NCI-H1048 (cell line): Measurements from ENCODE around the gene ZNF354B.
A peak's percentile ranks its signal among the peaks of the same experiment; 100 is the strongest.
"Not testable (repeated sequence)": the region's sequence is repeated elsewhere in the genome, so short reads cannot be mapped to it uniquely, and the experiment has no call there.

Source experiments
- DNase-seq: peaks from one replicate; lab custom pipeline; 2025; lab: John Stamatoyannopoulos, UW

ZNF354B gene

DNA sequence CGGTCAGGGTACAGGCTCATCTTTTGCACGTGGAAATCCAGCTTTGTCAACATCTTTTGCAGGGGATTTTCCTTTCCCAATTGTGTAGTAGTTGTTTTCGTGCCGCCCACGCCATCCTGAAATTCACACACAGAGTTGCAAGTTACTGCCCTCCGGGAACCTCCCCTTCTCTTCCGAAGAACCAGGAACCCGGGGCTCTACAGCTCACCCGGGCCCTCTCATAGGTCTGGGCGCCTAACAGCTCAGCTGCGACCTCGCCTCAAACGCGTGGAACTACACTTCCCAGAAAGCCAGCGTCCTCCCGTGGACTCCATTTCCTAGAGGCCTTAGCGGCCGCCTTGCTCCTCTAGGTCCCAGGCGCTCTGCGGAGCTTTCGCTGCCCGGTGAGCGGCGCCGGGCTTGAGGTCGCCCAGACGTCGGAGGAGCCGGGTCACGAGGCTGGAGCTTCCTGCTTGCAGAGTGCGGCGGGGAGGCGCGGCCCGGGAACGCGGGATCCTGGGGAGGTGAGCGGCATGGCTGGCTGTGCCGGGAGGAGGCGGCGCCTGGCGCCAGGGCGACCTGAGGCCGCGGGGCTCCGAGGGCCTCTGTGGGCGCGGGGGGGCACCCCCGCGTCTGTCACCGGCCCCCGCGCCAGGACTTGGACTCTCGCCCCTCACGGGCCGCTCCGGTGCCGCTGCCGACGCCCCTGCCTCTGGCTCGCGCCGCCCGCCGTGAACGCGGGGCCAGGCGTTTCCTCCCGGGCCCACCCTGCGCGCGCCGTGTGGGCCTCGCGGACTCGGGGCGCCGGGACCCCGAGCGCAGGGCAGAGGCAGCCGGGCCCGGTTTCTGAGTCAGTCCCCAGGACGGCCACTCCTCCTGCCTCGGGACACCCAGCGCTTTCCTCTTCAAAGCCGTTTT lies at the start of gene ZNF354B:
Gene ZNF354B, plus strand, starts transcription at position 329 of the 897 bp plus-strand sequence. CDS start 1,095 bp downstream, outside the sequence.
- peak; percentile 76 for DNase-seq

DNA sequence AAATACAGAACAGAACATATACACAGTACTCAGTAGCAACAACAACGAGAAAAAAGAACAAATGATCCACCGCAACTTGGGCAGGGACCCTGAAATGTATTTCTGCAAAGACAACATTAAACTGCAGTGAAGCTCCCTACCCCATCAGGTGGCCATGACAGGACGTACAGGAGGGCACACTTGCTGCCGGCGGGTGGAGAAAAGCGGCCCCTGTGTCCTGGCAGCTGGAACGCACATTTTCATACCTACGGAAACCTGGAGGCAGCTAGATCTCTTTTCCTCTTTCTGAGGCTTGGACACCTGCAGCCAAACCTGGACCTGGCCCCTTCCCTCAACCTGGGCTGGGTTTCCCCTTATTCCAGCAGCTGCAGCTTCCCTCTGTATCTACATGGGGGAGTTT lies 42.2 kb upstream of the ZNF354B start:
- no peak for DNase-seq

DNA sequence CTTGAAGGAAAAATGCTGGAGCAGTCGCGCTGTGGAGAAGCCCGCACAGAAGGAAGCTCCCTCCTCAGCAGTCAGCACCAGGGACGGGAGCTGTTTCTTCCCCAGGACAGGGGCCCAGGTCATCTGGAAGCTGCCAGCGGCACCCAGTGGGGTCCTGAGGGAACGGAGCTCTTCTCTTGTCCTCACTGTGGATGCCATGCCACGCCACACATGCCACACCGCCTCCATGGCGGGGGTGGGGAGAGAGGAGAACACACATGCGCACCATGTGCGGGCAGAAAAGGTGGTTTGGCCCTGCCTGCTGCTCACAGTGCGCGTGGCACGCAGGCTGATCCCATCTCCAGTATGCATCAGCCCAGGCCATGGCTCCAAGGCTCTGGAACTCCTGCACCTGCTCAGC lies 41.7 kb upstream of the ZNF354B start:
- DNase-seq, result no peak

DNA sequence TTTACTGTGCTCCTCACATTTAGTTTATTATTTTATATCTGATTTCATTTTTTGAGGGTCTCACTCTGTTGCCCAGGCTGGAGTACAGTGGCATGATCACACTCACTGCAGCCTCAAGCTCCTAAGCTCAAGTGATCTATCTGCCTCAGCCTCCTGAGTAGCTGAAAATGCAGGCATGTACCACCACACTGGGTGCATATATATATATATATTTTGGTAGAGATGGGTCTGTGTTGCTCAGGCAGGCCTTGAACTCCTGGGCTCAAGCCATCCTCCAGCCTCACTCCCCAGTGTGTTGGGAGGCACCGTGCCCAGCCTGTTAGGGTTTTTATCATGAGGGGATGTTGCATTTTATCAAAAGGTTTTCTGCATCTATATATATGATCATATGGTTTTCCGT lies 39.8 kb upstream of the ZNF354B start:
- no peak for DNase-seq

DNA sequence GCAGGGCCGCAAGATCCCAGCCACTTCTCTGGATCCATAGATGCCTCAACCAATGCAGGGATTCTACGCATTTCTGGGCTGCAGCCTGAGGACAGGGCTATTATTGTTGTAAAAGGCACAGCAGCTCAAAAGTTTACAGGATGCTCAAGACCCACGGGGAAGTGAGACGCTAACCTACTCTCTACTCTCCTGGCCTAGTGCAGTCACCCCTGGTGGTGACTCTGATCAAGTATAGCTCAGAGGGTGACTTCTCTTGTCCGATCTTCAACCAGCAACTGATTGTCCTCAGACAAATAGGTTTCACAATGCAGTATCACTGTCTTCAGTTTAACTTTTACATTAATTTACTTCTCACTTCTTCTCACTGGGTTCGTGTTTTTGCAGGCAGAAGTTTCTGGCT lies 34.3 kb upstream of the ZNF354B start:
- no peak for DNase-seq

DNA sequence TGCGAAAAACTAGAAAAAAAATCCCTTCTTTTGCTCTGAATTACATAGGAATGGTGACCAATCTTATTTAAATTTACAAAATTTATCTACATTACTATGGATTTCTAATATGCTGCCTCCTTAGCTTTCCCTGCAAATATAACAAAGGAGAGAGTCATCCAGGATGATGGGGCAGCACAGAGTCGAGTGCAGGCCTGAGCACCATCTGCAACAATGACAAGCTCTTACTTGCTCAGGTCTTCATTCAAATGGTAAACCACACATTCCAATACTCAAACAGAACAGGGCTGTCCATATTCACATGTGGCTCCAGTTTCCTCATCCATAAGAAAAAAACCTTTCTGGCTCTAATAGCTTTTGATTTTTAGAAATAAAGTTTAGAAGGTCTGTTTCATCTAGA lies 33.5 kb upstream of the ZNF354B start:
- DNase-seq, result no peak

DNA sequence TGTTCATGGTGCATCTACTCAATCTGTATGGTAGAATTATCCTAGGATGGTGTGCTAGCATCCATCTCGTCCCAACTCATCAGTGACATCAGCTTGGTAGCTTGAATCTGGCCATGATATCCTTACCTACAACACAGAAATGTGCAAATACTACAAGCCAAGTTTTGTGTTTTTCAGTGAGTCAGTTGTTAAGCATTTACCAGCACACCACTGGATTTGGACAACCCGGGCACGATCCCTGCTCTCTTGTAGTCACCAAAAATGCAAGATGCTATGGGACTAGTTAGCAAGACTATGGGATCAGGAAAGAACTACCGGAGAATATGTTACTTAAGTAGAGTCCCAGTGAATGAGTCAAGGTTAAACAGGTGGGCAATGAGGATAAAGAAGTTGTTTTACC lies 32.1 kb upstream of the ZNF354B start:
- no peak for DNase-seq

DNA sequence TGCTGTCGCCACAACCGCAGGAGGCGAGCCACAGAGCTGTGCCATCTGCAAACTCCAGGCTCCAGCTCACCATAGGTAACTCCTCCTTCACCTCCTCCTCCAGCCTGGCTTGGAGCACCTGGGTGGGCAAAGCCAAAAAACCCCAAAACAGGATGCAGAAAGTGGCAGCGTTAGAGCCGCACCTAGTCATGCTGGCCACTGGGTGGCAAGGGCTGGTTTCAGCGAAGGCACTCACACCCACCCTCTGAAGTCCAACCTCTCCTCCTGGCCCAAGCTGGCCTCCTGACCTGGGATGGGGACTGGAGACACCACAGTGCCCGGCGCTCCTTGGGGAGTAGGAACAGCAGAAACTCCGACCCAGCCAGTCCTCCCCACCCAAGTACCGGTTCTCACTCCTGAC lies 28.7 kb upstream of the ZNF354B start:
- DNase-seq, result no peak

DNA sequence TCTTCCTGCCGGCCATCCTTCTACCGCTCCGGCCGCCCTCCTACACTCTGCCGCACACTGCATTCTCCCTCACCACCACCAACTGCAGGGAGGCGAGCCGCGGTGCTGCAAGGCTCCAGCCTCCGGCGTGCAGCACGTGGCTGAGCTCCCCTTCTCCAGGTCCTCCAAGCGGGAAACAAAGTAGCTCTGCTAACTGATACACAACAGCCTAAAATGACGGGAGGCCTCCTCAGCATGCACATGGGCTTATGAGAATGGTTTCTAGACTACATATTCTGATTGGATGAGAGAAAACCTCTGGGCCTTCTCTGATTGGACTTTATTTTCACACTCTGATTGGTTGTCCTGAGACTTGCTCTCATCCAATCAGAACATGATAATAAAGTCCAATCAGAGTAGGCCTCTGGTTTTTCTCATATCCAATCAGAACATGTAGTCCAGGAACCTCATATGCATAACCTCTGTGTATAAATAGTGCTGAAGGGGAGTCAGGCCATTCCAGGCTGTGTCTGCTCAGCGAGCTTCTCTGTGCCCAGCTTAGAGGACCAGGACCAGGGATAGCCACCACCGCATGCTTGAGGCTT lies 27.0 kb upstream of the ZNF354B start:
- peak; percentile 4 for DNase-seq

DNA sequence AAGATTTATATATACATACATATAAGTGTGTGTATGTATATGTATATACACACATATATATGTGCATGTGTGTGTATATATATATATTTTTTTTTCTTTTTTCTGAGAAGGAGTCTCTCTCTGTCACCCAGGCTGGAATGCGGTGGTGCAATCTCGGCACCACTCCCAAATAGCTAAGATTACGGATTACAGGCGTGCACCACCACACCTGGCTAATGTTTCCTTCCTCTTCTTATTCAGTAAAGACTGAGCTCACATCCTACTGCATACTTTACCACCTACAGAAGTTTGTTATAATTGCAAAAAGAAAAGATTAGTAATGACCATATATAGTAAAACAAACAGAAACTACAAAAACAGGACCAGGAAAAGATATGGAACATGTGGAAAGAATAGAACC lies 23.1 kb upstream of the ZNF354B start:
- no peak for DNase-seq

DNA sequence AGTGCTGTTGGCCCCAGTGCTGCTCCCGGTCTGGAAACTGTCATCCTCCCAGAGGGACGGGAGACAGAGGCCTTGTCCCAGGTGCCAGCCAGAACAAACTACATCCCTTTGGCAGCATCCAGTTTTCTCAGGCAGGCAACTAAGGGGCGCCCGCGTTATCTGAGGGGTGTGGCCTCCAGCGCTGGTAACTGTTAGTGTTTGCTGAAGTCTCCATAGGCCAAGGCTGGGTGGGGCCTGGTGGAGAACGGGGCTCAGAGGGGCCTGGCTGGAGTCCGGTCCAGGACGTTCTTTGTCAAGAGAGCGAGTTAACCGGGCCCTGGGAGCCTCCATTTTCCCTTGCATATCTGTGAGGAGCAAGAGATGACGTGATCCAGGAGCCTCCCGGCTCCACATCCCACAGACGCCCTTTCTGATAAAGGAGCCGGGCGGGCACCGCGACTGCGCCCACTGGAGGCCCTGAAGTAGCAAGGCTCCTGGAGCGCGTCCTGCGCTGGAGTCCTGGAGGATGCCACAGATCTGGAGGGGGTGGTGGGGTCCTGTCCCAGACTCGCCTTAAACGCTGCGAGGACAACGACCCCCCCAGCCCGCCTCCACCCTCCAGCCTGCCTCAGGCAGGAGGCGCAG lies 20.9 kb upstream of the ZNF354B start:
- not testable (repeated sequence) for DNase-seq

DNA sequence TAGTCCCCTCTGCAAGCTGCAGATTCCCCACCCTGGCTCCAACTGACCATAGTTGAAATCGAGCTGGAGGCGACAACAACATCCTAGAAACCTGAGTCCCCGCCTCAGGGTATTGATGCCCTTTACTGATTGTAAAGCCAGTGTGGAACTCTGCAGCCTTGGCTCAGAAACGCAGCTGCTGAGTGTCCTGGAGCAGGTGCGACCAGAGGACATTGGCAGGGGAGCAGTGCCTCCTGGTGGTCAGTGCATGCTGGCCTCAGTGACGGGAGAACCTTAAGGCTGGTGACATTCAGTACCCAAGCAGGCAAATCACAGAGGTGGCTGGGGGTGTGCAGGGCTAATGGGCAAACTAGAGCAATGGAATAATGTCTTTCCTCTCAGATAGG lies 20.4 kb upstream of the ZNF354B start:
- no peak for DNase-seq

DNA sequence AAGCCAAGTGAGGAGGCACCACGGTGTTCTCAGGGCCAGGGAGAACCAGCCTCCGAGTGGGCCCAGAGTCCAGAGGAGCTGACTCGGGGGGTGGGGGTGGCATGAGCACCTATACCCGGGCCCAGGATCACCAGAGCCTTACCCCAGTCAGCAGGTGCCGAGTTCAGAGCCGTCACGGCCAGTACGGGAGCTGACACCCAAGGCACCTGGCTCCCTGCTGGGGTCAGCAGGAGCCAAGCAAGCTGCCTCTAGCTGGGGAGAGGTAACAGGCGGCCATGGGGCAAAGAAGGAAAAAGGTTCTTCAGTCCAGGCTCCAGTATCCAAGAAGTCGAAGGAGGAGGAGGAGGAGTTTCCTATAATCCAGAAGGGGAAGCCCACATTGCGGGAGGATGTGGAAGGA lies 19.4 kb upstream of the ZNF354B start:
- not testable (repeated sequence) for DNase-seq

DNA sequence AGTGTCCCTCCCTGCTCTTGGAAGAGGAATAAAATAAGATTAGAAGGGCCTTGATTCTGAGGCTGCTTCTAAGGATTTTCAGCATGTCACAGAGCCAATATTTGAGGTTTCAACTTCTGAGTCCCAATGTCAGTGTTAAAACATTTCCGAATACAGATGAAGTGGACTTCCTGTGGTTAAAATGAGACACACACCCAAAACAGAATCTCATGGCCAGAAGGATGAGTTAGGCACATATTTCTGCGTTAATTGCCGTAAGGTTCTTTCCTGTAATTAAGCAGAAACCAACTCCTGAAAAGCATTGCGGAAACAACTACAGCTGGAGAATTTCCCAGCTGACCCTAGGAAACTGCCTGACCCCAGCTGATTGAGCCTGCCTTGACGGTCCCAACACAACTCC lies 10.4 kb upstream of the ZNF354B start:
- no peak for DNase-seq

DNA sequence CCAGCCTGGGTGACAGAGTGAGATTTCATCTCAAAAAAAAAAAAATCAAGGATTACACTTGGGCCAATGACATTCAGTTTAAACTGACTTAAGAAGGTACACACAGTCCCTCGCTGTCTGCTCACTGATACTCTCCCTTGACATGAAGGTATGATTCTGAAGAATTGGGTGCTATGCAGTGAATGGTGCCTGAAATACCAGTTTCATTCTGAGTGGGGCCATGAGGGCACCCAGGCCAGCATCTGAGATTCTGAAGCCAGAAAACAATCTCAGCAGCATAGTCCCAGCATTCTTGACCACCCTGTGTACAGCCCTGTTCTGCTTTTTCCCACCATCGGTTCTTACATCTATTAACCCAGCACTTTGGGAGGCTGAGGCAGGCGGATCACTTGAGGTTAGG lies 7.8 kb upstream of the ZNF354B start:
- no peak for DNase-seq

DNA sequence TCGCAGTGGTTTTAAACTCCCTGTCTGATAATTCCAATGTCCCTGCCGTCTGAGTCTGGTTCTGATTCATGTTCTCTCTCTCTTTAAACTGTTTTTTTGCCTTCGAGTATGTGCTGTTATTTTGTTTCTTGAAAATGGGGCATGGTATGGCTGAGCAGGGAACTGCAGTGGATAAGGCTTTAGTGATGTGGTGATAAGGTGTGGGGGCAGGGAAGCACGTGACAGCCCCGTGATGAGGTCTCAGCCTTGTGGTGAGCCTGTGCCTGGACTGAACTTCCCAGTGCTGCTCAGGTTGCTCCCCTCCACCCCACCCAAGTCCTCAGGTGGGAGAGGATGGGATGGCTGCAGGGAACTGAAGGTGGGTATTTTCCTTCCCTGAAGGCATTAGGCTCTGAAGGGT lies 5.5 kb upstream of the ZNF354B start:
- no peak for DNase-seq

DNA sequence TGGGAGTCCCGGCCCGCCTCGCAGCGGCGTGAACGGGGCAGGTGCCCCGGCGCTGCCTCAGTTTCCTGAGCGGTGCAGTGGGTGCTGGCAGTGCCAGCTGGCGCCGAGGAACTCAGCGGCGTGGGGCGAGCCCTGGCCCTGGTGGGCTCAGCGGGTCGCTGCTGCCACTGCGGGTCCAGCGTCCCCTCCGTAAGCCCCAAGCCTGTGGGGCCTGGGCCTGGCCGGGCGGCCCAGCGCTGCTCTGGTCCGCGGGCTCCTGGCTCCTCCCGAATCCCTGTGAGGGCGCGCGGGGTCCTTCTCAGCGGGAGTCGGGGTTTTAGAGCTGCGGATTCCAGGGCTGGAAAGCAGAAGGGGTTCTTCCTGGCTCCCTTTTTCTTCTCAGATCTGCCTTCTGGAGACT lies 862 bp downstream of the ZNF354B start:
- DNase-seq, result not testable (repeated sequence)

DNA sequence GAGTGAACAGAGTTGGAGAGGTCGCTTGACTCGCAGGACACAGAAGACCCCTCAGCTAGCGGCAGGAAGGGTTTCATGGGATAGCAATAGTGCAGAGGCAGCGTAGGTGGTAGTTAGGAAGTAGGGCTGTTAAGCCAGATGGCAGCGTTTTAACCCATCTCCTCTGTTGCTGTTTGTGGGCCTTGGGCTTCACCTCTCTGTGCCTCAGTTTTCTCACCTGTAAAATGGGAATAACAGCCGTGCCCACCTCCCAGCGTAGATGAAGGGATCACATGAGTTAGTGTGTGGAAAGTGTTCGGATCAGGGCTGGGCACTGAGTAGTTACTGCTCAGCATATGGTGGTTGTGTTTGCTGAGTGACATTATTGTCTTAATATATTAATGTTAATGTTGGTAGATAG lies 1.9 kb downstream of the ZNF354B start:
- no peak for DNase-seq

DNA sequence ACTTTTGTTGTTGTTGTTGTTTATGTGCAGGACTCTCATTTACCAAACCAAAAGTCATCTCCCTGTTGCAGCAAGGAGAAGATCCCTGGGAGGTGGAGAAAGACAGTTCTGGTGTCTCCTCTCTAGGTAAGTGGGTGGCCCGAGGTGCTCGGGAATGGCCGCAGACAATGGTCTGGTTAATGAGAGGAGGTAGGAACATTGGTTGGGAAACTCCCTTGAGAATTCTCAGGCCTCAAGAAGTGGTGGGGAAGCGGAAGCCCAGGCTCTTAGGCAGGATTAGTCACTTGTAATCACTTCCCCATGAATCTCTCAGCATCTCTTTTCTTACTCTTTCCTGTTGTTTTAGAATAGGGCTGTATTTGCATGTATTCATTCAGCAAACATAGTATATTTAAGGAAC lies 7.2 kb downstream of the ZNF354B start:
- DNase-seq, result no peak

DNA sequence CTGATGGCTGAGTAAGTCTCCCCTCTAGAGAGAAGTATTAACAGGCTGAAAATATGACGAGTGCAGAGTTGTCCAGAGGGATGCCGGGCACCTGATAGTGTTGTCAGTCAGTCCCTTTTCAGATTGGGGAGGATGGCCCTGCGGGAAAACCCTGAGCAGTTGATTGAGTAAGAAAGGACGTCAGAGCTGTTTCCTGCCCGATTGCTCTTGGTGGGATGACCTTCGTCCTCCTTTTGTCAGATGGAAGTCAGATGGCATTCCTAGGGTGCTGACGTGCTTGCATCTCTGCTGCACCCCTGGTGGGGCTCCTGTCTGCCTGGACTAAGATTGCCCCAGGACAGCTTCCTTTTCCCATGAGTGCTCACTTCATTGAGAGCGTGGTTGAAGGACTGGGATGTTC lies 9.8 kb downstream of the ZNF354B start:
- no peak for DNase-seq

DNA sequence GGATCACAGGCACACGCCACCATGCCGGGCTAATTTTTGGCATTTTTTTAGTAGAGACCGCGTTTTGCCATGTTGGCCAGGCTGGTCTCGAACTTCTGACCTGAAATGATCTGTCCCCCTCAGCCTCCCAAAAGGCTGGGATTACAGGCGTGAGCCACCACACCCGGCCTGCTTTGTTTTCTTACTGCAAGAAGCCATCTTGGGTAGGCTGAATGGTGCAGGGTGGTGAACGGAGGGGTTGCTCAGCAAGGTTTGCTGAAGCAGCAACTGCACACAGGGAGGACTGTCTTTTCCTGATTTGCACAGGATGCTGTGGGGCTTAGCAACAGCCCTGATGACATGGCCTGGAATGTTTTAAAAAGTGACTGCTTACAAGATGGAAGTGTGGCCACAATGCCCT lies 10.7 kb downstream of the ZNF354B start:
- no peak for DNase-seq

DNA sequence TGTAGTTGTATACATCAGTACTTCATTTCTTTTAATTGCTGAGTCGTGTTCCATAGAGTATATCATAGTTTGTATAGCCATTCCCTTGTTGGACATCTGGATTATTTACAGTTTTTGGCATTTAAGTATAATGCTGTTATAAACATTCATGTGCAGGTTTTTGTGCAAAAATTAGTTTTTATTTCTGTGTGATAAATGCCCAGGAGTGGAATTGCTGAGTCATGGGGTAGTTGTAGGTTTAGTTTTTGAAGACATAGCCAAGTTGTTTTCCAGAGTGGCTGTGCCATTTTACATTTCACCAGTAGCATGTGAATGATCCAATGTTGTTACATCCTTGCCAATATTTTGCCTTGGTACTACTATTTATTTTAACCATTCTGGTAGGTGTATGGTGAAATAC lies 12.5 kb downstream of the ZNF354B start:
- no peak for DNase-seq

DNA sequence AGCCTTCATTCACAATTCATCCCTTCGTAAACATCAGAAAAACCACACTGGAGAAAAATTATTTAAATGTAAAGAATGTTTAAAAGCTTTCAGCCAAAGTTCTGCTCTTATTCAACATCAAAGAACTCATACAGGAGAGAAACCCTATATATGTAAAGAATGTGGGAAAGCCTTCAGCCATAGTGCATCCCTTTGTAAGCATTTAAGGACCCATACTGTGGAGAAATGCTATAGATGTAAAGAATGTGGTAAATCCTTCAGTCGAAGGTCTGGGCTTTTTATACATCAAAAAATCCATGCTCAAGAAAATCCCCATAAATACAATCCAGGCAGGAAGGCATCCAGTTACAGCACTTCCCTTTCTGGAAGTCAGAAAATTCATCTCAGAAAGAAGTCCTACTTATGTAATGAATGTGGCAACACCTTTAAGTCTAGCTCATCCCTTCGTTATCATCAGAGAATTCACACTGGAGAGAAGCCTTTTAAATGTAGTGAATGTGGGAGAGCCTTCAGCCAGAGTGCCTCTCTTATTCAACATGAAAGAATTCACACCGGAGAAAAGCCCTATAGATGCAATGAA lies 23.5 kb downstream of the ZNF354B start:
- DNase-seq, result not testable (repeated sequence)
